ENCODE data around the gene PDK2.
A peak's percentile ranks its signal among the peaks of the same experiment; 100 is the strongest.

PDK2 gene

DNA sequence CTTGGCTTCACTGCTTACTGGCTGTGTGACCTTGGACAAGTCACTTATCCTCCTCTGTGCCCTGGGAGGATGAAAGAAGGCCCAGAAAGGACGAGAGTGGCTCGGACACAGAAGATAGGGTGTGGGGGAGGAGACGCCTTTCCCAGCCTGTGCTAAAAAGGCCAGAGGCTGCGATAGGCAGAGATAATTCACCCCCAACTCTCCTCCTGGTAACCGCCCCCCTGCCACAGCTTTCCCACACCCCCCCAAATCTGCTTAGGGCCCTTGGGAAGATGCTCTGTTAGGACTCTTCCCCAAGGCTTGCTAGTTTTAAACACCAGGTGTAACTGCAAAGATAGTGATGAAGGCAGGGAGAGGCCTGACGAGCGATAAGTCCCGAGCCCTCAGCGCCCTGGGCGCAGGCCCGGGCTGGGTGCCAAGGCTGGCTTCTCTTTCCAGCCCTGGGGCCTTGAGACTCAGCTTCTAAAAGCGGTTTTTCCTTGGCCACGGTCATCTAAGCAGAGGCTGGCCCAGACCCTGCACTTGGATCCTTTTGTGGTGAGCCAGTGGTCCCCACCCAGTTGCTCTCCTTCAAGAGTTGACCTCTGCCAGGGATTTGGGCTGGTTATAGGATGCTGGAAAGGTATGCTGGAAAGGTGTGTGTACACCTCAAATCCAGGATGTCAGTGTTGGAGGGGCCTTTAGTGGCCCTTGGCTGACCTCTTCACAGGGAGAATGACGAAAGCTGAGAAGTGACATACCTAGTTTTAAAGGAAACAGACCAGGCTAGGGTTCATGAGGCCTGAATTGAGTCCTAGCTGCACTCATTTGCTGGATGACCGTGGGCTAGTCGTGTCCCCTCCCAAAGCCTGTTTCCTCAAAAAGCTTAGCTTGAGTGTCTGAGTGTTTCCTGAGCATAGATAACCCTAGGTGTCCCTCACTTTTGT, 58.8 kb downstream of the PDK2 start:
- DNase-seq = no peak

DNA sequence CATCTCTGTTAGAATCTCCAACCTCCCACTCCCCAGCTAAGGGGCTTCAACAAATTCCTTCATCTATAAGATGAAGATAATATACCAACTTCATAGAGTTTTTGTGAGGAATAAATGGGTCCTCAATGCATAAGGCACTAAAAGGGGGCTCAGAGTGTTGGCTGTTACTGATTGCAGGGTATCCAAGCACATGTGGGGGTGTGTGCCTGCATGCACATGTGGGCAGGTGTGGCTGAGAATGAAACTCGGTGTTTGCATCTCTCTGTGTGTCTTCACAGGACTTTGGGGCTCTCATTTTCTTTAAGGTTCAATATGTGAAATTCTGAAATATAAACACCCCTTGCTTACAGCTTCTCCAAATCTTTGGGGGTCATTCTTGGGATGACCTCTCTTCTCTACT, 59.5 kb downstream of the PDK2 start:
- DNase-seq = no peak

DNA sequence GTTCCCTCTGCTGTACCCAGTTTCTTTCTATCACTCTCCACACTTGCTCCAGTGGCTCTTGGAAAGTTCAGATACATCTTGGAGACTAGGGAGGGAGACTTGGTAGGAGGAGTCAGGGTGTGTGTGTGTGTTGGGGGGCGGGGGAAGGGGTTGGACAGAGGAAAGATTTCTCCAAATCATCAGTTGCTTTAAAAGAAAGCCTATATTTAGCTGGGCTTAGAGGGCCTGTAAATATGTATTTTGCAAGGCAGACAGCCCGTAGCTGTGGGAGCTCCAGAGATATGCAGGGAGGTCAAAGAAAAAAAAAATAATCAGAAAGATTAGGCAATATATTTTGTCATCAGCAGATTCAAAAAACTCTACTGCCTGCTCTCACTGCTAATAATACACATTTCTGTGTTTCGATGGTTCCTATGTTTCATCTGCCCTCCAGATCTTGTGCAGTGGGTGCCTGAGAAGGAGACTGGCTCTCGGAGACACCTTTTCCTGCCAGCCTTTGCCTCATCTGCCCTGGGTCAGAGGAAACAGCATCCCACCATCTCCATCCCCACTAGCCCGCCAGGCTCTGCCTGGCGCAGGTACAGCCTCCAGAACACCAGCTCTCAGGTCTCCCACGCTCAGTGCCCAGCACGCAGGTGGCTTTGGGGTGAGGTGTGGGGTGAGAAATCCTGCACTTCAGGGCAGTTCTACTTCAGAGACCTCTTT, 60.1 kb downstream of the PDK2 start:
- DNase-seq = no peak

DNA sequence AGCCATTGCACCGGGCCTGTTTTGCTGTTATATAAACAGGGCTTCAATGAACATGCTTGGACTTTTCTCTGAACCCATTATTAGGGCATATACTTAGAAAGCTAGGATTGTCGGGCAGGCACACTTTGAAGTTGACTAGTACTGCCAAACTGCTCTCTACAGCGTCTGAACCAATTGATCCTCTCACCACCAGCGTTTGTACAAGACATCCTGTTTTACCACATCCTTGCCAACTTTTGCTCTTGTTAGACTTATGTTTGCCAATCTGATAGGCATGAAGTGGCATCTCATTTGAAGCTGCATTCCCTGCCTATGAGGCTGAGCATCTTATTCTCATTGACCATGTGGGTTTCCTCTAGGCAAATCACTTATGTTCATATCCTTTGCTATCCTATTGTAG, 62.7 kb downstream of the PDK2 start:
- no peak for DNase-seq

DNA sequence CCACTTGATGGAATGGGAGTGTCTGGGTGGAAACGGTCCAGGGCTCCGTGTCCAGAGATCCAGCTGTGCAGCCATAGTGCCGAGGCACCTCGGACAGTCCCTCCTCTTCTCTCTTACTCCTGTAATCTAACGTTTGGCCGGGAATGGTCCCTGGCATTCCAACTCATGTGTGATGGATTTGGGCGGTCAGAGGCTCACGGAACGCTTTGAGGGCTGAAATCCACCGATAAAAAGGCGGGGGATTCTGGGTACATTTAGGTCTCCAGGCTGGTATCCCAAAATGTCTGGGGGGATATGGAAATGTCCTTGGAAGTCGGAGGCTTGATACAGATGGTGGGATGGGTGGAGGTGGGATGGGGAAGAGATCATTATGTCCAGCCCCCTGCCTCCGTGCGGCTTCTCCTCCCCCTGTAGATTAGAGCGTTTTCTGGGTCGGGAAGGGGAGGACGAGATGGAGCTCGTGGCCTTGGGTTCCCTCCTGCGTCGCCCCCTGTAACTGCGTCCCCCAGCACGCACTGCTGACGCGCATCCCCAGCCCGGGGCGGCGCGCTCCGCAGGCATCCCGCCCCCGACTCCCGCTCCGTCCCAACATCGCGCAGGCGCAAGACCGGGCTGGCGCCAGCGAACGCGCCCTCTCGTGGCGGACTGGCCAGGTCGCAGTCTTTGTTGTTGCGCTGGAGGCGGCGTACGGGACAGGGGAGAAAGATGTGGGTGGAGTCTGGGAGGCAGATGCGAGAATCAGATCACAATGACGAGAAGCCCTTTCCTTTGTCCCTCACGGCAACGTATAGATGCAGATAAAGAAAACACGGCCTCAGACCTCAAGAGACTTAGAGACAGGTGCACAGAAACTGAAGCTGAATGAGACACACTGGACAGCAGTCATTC, 66.1 kb downstream of the PDK2 start:
- DNase-seq = peak; percentile 99

All from activated CD8-positive, alpha-beta memory T cell treated with anti-CD3 and anti-CD28 coated beads, Interleukin-2, amount 50 U/mL, for 48 hours (primary cell).